ENCODE data around the gene PLA2G10.
"Not testable (repeated sequence)": the region's sequence is repeated elsewhere in the genome, so short reads cannot be mapped to it uniquely, and the experiment has no call there.

Gene PLA2G10, protein sequence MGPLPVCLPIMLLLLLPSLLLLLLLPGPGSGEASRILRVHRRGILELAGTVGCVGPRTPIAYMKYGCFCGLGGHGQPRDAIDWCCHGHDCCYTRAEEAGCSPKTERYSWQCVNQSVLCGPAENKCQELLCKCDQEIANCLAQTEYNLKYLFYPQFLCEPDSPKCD

DNA sequence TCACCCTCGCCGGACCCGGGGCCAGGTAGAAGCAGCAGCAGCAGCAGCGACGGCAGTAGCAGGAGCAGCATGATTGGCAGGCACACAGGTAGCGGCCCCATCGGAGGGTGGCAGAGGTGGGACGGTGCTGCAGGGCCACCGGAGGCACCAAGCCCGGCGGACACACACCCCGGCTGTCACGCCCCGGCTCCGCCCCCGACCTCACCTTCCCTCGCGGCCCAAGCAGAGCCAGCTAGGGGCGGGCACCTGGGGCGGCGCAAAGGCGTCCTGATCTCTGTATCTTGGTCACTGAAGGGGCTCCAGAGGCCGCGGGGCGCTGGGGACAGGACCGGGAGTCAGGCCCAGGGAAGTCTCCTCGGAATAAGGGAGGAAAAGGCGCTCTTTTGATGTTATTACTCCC is at the start of gene PLA2G10:
PLA2G10 (minus strand) TSS at position 180 of the 400 bp plus-strand sequence; CDS start at position 101, 79 bp downstream.
- H3K27me3 ChIP-seq (ENCODE audit: insufficient read depth, low read length); H3K27ac ChIP-seq (ENCODE audit: low read length); H3K36me3 ChIP-seq (ENCODE audit: insufficient read depth, low read depth, low read length); H3K9ac ChIP-seq (ENCODE audit: low read depth, low read length); H3K4me1 ChIP-seq (ENCODE audit: insufficient read depth, low read length); H3K9me3 ChIP-seq (ENCODE audit: insufficient read depth, low read depth, low read length); H3K4me3 ChIP-seq (ENCODE audit: low read length): not testable (repeated sequence)

DNA sequence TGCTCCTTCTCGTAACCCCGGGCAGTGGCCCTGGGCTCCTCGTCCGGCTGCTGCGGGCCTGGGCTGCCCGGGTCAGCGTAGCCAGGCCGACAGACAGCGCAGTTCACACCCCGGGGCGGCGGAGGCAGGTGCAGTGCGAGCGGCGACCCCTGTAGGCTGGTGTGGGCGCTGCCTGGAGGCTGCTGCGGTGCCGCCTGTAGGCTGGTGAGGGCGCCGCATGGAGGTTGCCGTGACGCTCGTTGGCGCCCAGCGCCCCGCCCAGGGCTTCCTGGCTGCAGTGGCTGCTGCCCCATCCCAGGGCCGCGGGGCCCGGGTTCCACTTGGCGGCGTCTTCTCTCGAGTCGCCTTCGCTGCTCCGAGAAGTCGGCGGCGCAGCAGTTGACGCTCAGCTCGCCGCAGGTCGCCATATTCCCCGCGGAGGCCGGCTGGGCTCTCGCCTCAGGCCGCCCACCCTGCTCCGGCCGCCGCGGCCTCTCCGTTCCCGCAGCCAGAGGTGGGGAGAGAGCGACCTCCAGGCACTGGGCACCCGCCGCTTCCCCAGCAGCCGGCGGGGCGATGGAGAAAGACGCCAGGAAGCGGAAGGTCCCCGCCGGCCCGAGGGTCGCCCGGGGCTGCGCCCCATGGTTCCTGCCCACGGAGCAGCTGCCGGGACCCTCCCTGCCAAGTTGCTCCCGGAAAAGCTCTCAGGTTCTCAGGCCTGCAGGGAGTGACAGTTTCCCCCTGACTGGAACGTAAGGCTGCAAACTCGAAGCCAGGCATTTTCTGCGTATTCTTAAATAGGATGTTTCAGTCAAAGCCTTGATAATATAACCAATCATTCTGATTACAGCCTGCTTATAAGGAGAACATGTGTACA is 48.4 kb upstream of the PLA2G10 start, which contains the start of gene NPIPA2:
NPIPA2 (plus strand) TSS at position 261 of the 856 bp plus-strand sequence. CDS start 5,533 bp downstream, outside the sequence.
- H3K4me3 ChIP-seq (ENCODE audit: low read length); H3K9ac ChIP-seq (ENCODE audit: low read depth, low read length); H3K9me3 ChIP-seq (ENCODE audit: insufficient read depth, low read depth, low read length); H3K36me3 ChIP-seq (ENCODE audit: insufficient read depth, low read depth, low read length); H3K4me1 ChIP-seq (ENCODE audit: insufficient read depth, low read length); H3K27ac ChIP-seq (ENCODE audit: low read length); H3K27me3 ChIP-seq (ENCODE audit: insufficient read depth, low read length): not testable (repeated sequence)

DNA sequence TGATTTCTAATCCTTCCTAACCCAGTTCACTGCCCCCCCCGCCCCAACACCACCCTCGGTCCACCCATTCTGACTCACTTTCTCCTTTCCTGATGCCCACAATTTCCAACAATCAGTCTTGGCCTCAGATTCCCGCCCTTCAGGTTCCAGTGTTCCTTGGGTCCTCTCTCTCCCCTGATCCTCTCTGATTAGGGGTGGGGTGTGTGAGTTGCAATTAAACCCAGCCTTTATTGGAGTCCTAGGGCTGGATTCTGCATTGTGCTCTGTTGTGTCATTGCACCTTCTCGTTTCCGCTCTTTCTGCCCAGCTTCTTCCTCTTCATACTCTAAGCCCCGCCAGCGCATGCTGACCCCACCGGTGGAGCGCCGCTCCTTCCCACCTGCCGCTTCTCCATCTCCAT is 47.7 kb upstream of the PLA2G10 start:
- not testable (repeated sequence) for H3K27ac ChIP-seq (ENCODE audit: low read length); H3K4me3 ChIP-seq (ENCODE audit: low read length); H3K36me3 ChIP-seq (ENCODE audit: insufficient read depth, low read depth, low read length); H3K9me3 ChIP-seq (ENCODE audit: insufficient read depth, low read depth, low read length); H3K4me1 ChIP-seq (ENCODE audit: insufficient read depth, low read length); H3K9ac ChIP-seq (ENCODE audit: low read depth, low read length); H3K27me3 ChIP-seq (ENCODE audit: insufficient read depth, low read length)

DNA sequence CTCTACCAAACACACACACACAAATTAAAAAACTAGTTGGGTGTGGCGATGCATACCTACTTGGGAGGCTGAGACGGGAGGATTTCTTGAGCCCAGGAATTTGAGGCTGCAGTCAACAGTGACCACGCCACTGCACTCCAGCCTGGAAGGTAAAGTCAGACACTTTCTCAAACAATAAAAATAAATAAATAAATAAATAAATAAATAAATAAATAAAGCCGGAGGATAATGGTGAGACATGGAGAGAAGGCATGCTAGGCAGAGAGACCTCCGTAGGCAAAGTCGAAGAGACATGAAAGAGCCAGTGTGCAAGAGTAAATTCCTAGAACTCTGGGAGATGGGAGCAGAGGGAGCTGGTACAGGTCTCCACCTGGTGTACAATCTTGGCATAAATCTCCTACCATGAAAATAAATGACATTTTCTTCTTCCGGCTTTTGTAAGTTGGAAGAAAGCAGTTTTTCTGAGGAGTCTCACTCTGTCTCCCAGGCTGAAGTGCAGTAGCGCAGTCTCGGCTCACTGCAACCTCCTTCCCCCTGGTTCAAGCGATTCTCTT is 46.8 kb upstream of the PLA2G10 start:
- H3K4me3 ChIP-seq (ENCODE audit: low read length); H3K4me1 ChIP-seq (ENCODE audit: insufficient read depth, low read length); H3K9me3 ChIP-seq (ENCODE audit: insufficient read depth, low read depth, low read length); H3K9ac ChIP-seq (ENCODE audit: low read depth, low read length); H3K27me3 ChIP-seq (ENCODE audit: insufficient read depth, low read length); H3K27ac ChIP-seq (ENCODE audit: low read length); H3K36me3 ChIP-seq (ENCODE audit: insufficient read depth, low read depth, low read length): not testable (repeated sequence)

DNA sequence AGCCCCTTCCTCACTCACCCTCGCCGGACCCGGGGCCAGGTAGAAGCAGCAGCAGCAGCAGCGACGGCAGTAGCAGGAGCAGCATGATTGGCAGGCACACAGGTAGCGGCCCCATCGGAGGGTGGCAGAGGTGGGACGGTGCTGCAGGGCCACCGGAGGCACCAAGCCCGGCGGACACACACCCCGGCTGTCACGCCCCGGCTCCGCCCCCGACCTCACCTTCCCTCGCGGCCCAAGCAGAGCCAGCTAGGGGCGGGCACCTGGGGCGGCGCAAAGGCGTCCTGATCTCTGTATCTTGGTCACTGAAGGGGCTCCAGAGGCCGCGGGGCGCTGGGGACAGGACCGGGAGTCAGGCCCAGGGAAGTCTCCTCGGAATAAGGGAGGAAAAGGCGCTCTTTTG is 39.1 kb upstream of the PLA2G10 start:
- not testable (repeated sequence) for H3K9ac ChIP-seq (ENCODE audit: low read depth, low read length); H3K4me3 ChIP-seq (ENCODE audit: low read length); H3K9me3 ChIP-seq (ENCODE audit: insufficient read depth, low read depth, low read length); H3K36me3 ChIP-seq (ENCODE audit: insufficient read depth, low read depth, low read length); H3K27me3 ChIP-seq (ENCODE audit: insufficient read depth, low read length); H3K27ac ChIP-seq (ENCODE audit: low read length); H3K4me1 ChIP-seq (ENCODE audit: insufficient read depth, low read length)

DNA sequence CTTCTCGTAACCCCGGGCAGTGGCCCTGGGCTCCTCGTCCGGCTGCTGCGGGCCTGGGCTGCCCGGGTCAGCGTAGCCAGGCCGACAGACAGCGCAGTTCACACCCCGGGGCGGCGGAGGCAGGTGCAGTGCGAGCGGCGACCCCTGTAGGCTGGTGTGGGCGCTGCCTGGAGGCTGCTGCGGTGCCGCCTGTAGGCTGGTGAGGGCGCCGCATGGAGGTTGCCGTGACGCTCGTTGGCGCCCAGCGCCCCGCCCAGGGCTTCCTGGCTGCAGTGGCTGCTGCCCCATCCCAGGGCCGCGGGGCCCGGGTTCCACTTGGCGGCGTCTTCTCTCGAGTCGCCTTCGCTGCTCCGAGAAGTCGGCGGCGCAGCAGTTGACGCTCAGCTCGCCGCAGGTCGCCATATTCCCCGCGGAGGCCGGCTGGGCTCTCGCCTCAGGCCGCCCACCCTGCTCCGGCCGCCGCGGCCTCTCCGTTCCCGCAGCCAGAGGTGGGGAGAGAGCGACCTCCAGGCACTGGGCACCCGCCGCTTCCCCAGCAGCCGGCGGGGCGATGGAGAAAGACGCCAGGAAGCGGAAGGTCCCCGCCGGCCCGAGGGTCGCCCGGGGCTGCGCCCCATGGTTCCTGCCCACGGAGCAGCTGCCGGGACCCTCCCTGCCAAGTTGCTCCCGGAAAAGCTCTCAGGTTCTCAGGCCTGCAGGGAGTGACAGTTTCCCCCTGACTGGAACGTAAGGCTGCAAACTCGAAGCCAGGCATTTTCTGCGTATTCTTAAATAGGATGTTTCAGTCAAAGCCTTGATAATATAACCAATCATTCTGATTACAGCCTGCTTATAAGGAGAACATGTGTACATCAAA is 9.3 kb upstream of the PLA2G10 start, which contains the start of gene NPIPA3:
NPIPA3 (plus strand) TSS at position 256 of the 856 bp plus-strand sequence. CDS start 5,533 bp downstream, outside the sequence.
- not testable (repeated sequence) for H3K27ac ChIP-seq (ENCODE audit: low read length); H3K27me3 ChIP-seq (ENCODE audit: insufficient read depth, low read length); H3K4me1 ChIP-seq (ENCODE audit: insufficient read depth, low read length); H3K9ac ChIP-seq (ENCODE audit: low read depth, low read length); H3K36me3 ChIP-seq (ENCODE audit: insufficient read depth, low read depth, low read length); H3K4me3 ChIP-seq (ENCODE audit: low read length); H3K9me3 ChIP-seq (ENCODE audit: insufficient read depth, low read depth, low read length)

DNA sequence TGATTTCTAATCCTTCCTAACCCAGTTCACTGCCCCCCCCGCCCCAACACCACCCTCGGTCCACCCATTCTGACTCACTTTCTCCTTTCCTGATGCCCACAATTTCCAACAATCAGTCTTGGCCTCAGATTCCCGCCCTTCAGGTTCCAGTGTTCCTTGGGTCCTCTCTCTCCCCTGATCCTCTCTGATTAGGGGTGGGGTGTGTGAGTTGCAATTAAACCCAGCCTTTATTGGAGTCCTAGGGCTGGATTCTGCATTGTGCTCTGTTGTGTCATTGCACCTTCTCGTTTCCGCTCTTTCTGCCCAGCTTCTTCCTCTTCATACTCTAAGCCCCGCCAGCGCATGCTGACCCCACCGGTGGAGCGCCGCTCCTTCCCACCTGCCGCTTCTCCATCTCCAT is 8.6 kb upstream of the PLA2G10 start:
- H3K4me1 ChIP-seq (ENCODE audit: insufficient read depth, low read length); H3K27ac ChIP-seq (ENCODE audit: low read length); H3K9ac ChIP-seq (ENCODE audit: low read depth, low read length); H3K36me3 ChIP-seq (ENCODE audit: insufficient read depth, low read depth, low read length); H3K9me3 ChIP-seq (ENCODE audit: insufficient read depth, low read depth, low read length); H3K4me3 ChIP-seq (ENCODE audit: low read length); H3K27me3 ChIP-seq (ENCODE audit: insufficient read depth, low read length): not testable (repeated sequence)

DNA sequence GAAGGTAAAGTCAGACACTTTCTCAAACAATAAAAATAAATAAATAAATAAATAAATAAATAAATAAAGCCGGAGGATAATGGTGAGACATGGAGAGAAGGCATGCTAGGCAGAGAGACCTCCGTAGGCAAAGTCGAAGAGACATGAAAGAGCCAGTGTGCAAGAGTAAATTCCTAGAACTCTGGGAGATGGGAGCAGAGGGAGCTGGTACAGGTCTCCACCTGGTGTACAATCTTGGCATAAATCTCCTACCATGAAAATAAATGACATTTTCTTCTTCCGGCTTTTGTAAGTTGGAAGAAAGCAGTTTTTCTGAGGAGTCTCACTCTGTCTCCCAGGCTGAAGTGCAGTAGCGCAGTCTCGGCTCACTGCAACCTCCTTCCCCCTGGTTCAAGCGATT is 7.8 kb upstream of the PLA2G10 start:
- H3K9me3 ChIP-seq (ENCODE audit: insufficient read depth, low read depth, low read length); H3K36me3 ChIP-seq (ENCODE audit: insufficient read depth, low read depth, low read length); H3K4me1 ChIP-seq (ENCODE audit: insufficient read depth, low read length); H3K4me3 ChIP-seq (ENCODE audit: low read length); H3K27ac ChIP-seq (ENCODE audit: low read length); H3K27me3 ChIP-seq (ENCODE audit: insufficient read depth, low read length); H3K9ac ChIP-seq (ENCODE audit: low read depth, low read length): not testable (repeated sequence)

DNA sequence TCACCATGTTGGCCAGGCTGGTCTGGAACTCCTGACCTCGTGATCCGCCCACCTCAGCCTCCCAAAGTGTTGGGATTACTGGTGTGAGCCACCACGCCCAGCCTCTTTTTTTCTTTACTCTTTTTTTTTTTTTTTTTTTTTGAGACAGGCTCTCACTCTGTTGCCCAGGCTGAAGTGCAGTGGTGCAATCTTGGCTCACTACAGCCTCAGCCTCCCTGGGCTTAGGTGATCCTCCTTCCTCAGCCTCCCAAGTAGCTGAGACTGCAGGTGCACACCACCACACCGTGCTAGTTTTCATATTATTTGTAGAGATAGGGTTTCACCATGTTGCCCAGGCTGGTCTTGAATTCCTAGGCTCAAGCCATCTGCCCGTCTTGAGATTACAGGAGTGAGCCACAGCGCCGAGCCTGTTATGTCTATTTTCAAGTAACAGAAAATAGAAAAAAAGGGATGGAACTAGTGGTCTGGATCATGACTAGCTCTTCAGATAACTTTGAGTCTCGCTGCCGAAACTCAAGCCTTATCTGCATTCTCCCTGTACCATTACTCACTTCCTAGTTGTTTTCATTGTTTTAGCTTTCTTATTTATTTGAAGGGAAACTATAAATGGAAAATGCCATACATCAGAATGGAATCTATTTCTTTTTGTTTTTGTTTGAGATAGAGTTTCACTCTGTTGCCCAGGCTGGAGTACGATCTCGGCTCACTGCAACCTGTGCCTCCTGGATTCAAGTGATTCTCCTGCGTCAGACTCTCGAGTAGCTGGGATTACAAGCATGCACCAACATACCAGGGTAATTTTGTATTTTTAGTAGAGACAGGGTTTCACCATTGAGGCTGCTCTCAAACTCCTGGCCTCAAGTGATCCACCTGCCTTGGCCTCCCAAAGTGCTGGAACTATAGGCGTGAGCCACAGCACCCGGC is 8.0 kb downstream of the PLA2G10 start:
- not testable (repeated sequence) for H3K9ac ChIP-seq (ENCODE audit: low read depth, low read length); H3K27me3 ChIP-seq (ENCODE audit: insufficient read depth, low read length); H3K4me3 ChIP-seq (ENCODE audit: low read length); H3K9me3 ChIP-seq (ENCODE audit: insufficient read depth, low read depth, low read length); H3K36me3 ChIP-seq (ENCODE audit: insufficient read depth, low read depth, low read length); H3K4me1 ChIP-seq (ENCODE audit: insufficient read depth, low read length); H3K27ac ChIP-seq (ENCODE audit: low read length)

DNA sequence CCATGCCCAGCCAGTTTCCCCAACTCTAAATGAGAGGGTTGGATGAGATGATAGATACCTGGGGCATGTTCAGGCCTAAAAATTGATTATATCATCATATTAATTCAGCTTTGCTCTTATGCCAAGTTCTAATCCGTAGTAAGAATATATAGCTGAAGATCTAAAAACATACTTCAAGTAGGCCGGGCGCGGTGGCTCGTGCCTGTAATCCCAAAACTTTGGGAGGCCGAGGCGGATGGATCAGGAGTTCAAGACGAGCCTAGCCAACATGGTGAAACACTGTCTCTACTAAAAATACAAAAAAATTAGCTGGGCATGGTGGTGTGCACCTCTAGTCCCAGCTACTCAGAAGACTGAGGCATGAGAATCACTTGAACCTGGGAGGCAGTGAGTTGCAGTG is 12.0 kb downstream of the PLA2G10 start:
- Histone ChIP-seq H3K4me1 (ENCODE audit: insufficient read depth, low read length) (no peaks in the 10 kb centered on the region), H3K27ac (ENCODE audit: low read length) (no peak overlapping the region), H3K9me3 (ENCODE audit: insufficient read depth, low read depth, low read length) (no peaks in the 10 kb centered on the region), H3K27me3 (ENCODE audit: insufficient read depth, low read length) (no peaks in the 10 kb centered on the region), H3K9ac (ENCODE audit: low read depth, low read length) (no peak overlapping the region), H3K4me3 (ENCODE audit: low read length) (no peak overlapping the region), H3K36me3 (ENCODE audit: insufficient read depth, low read depth, low read length) (no peaks in the 10 kb centered on the region)

DNA sequence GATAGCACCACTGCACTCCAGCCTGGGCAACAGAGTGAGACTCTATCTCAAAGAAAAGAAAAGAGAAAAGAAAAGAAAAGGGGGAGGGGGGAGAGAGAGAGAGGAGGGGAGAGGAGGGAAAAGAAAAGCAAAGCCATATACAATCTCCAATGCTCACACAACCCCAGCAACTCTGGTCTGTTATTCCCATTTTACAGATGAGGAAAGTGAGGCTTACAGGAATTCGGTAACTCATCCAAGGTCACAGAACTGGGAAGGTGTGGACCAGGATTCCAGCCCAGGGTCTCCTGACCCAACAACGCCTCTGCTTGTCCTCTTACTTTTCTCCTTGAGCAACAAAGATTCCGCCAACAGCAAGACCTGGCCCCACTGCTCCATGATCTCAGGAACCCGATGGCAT is 13.0 kb downstream of the PLA2G10 start:
- no peak overlapping the region for H3K9ac ChIP-seq (ENCODE audit: low read depth, low read length)
- no peak overlapping the region for H3K27ac ChIP-seq (ENCODE audit: low read length)
- H3K27me3 ChIP-seq (ENCODE audit: insufficient read depth, low read length), result no peaks in the 10 kb centered on the region
- no peak overlapping the region for H3K4me3 ChIP-seq (ENCODE audit: low read length)
- no peaks in the 10 kb centered on the region for H3K36me3 ChIP-seq (ENCODE audit: insufficient read depth, low read depth, low read length)
- H3K4me1 ChIP-seq (ENCODE audit: insufficient read depth, low read length), result no peaks in the 10 kb centered on the region
- H3K9me3 ChIP-seq (ENCODE audit: insufficient read depth, low read depth, low read length), result no peaks in the 10 kb centered on the region

All from iPS-20b (cell line).